Breast epithelium (tissue), 3 donors: Measurements from ENCODE around the gene REC8.

Experiments
- POLR2A ChIP-seq: fragments of 450-650 bp; IDR thresholded peaks from one replicate; pipeline ENCODE4 v1.6.1; 2016; ENCODE audit warnings: antibody characterized with exemption, mild to moderate bottlenecking, moderate library complexity
- POLR2AphosphoS5 ChIP-seq, 3 donors: sonication (generic); formaldehyde crosslinking; IDR thresholded peaks; one replicate each; pipeline ENCODE4 v1.6.1; 2017; ENCODE audit warnings: antibody characterized with exemption in 3 of 3
- TF ChIP-seq, protein P1 (sequence below), 3 donors: fragments of 450-650 bp; IDR thresholded peaks; one replicate each; pipeline ENCODE4 v1.5.1; 2016 to 2017; ENCODE audit warnings: antibody characterized with exemption in 3 of 3, mild to moderate bottlenecking in 3 of 3, moderate library complexity in 3 of 3

DNA sequence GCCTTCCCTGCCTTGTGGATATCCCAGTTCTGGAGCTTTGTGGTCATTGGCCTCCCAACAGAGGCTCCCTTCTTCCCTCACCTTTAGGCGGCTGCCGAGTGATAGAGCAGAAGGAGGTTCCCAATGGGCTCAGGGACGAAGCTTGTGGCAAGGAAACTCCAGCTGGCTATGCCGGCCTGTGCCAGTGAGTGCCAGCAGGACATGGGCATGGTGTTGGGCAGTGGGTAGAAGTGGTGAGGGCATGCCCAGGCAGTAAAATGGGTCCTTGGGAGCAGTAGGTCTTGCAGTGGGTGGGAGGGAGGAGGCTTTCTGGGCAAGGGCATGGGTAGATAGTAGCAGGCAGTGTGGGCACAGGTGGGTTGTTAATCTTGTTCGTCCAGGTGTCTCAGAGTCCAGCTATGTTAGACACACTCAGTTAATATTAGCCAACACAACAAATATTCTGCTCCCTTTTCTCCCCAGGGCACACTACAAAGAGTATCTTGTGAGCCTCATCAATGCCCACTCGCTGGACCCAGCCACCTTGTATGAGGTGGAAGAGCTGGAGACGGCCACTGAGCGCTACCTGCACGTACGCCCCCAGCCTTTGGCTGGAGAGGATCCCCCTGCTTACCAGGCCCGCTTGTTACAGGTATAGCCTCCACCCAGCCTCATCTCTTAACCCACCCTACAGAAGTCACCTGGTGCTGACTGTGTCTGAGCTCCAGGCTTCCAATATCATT lies 11.9 kb upstream of the REC8 start:
- TF ChIP-seq, protein P1, sequence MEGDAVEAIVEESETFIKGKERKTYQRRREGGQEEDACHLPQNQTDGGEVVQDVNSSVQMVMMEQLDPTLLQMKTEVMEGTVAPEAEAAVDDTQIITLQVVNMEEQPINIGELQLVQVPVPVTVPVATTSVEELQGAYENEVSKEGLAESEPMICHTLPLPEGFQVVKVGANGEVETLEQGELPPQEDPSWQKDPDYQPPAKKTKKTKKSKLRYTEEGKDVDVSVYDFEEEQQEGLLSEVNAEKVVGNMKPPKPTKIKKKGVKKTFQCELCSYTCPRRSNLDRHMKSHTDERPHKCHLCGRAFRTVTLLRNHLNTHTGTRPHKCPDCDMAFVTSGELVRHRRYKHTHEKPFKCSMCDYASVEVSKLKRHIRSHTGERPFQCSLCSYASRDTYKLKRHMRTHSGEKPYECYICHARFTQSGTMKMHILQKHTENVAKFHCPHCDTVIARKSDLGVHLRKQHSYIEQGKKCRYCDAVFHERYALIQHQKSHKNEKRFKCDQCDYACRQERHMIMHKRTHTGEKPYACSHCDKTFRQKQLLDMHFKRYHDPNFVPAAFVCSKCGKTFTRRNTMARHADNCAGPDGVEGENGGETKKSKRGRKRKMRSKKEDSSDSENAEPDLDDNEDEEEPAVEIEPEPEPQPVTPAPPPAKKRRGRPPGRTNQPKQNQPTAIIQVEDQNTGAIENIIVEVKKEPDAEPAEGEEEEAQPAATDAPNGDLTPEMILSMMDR (IDR thresholded peaks at IDR 0.05), result no peak
- no peak for TF ChIP-seq POLR2AphosphoS5 (IDR thresholded peaks at IDR 0.05)
- TF ChIP-seq POLR2A, result no peak
